ENCODE data around the gene ANKMY1. TPM values are rescaled to one million over a fixed set of nuclear protein-coding genes. Genes with fewer than 3 reads are reported as not detected.

Gene ANKMY1
- total and polyA plus RNA-seq, 2 of the 13 experiments (the other 11 are each of a cell fraction or from before 2014, with no cell fraction given), result 11.7 to 18.8 TPM

DNA sequence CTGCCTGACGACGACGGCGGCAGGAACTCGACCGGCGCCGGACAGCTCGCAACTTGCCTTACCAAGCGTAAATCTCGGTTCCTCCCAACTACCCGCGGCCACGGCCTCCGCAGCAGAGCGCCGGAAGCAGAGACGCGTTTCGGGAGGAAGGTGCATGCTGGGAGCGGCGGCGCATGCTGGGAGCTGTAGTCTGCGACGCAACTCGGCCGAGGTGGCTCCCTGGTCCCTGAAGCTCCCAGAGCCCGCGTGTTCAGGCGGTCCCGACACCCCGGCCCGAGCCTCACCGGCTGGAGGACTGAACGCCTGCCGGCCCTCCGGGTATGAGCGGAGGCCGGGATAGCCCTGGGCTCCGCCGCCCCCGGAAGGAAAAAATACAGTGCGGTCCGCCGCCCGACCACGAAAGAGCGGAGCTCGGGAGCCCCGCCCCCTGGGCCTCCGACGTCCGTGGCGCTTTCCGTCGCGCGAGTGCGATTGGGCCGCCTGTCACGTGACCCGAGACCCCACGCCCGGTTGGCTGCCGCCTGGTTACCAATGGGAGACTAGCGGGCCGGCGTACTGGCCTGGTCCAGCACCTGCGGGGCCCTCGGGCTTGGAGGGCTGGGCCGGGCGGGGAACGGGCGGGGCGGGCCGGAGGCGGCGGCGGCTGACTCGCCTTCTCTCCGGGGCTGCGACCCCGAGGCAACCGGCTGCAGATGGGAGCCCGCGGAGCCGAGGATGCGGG is 28.6 kb upstream of the ANKMY1 start, which contains the start of gene CAPN10 (continued):
- no peak; the same call in 1 of the 2 replicates for TF ChIP-seq ZNF33B (CRISPR knock-in tag; IDR thresholded peaks at IDR 0.05)
- no peak; the same call in none of the 2 replicates for TF ChIP-seq ZNF724P (CRISPR knock-in tag; IDR thresholded peaks at IDR 0.05; ENCODE audit: borderline replicate concordance)
- TF ChIP-seq, protein P1, sequence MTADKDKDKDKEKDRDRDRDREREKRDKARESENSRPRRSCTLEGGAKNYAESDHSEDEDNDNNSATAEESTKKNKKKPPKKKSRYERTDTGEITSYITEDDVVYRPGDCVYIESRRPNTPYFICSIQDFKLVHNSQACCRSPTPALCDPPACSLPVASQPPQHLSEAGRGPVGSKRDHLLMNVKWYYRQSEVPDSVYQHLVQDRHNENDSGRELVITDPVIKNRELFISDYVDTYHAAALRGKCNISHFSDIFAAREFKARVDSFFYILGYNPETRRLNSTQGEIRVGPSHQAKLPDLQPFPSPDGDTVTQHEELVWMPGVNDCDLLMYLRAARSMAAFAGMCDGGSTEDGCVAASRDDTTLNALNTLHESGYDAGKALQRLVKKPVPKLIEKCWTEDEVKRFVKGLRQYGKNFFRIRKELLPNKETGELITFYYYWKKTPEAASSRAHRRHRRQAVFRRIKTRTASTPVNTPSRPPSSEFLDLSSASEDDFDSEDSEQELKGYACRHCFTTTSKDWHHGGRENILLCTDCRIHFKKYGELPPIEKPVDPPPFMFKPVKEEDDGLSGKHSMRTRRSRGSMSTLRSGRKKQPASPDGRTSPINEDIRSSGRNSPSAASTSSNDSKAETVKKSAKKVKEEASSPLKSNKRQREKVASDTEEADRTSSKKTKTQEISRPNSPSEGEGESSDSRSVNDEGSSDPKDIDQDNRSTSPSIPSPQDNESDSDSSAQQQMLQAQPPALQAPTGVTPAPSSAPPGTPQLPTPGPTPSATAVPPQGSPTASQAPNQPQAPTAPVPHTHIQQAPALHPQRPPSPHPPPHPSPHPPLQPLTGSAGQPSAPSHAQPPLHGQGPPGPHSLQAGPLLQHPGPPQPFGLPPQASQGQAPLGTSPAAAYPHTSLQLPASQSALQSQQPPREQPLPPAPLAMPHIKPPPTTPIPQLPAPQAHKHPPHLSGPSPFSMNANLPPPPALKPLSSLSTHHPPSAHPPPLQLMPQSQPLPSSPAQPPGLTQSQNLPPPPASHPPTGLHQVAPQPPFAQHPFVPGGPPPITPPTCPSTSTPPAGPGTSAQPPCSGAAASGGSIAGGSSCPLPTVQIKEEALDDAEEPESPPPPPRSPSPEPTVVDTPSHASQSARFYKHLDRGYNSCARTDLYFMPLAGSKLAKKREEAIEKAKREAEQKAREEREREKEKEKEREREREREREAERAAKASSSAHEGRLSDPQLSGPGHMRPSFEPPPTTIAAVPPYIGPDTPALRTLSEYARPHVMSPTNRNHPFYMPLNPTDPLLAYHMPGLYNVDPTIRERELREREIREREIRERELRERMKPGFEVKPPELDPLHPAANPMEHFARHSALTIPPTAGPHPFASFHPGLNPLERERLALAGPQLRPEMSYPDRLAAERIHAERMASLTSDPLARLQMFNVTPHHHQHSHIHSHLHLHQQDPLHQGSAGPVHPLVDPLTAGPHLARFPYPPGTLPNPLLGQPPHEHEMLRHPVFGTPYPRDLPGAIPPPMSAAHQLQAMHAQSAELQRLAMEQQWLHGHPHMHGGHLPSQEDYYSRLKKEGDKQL (CRISPR knock-in tag; IDR thresholded peaks at IDR 0.05; ENCODE audit: low read depth), result no peak
- no peak for TF ChIP-seq MAFG (CRISPR knock-in tag; IDR thresholded peaks at IDR 0.05)
- TF ChIP-seq, protein P2, sequence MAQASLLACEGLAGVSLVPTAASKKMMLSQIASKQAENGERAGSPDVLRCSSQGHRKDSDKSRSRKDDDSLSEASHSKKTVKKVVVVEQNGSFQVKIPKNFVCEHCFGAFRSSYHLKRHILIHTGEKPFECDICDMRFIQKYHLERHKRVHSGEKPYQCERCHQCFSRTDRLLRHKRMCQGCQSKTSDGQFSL (CRISPR knock-in tag; IDR thresholded peaks at IDR 0.05), result no peak
- TF ChIP-seq ZNF747 (CRISPR knock-in tag; IDR thresholded peaks at IDR 0.05; ENCODE audit: borderline replicate concordance), result peak; percentile 19; the same call in 1 of the 2 replicates
- TF ChIP-seq RAD51 (IDR thresholded peaks at IDR 0.05; ENCODE audit: borderline replicate concordance), result peak; percentile 98
- TF ChIP-seq FOXA3 (CRISPR knock-in tag; IDR thresholded peaks at IDR 0.05), result no peak; the same call in 1 of the 2 replicates
- no peak; the same call in 1 of the 2 replicates for TF ChIP-seq GZF1 (CRISPR knock-in tag; IDR thresholded peaks at IDR 0.05)
- TF ChIP-seq AGO1 (IDR thresholded peaks at IDR 0.05; ENCODE audit: low read depth, low read length, poor library complexity, severe bottlenecking), result no peak
- peak; percentile 57; the same call in 1 of the 2 replicates for TF ChIP-seq KDM4B (CRISPR knock-in tag; IDR thresholded peaks at IDR 0.05)
- no peak for TF ChIP-seq NPAS2 (CRISPR knock-in tag; IDR thresholded peaks at IDR 0.05; ENCODE audit: borderline replicate concordance)
- TF ChIP-seq MIER3 (CRISPR knock-in tag; IDR thresholded peaks at IDR 0.05; ENCODE audit: borderline replicate concordance), result peak; percentile 75; the same call in 1 of the 2 replicates
- TF ChIP-seq ZNF782 (CRISPR knock-in tag; IDR thresholded peaks at IDR 0.05; ENCODE audit: borderline replicate concordance), result peak; percentile 59; the same call in 1 of the 2 replicates
- TF ChIP-seq SP5 (CRISPR knock-in tag; IDR thresholded peaks at IDR 0.05; ENCODE audit: borderline replicate concordance, low read depth), result peak; percentile 4; the same call in 1 of the 2 replicates
- no peak for TF ChIP-seq NCOR1 (IDR thresholded peaks at IDR 0.05; ENCODE audit: borderline replicate concordance, low read length)
- no peak; the same call in 1 of the 2 replicates for TF ChIP-seq CEBPG (CRISPR knock-in tag; IDR thresholded peaks at IDR 0.05)
- TF ChIP-seq CHD2 (IDR thresholded peaks at IDR 0.05; ENCODE audit: low read depth, low read length), result peak; percentile 60
- no peak for TF ChIP-seq PCBP2 (optimal IDR thresholded peaks at IDR 0.05; ENCODE audit: low read depth, low read length, poor library complexity, severe bottlenecking)
- peak; percentile 75 for TF ChIP-seq RBM39 (IDR thresholded peaks at IDR 0.05; ENCODE audit: low read depth, low read length, poor library complexity, severe bottlenecking)
- TF ChIP-seq ZNF224 (CRISPR knock-in tag; IDR thresholded peaks at IDR 0.05), result no peak
- no peak for TF ChIP-seq CENPX (CRISPR knock-in tag; IDR thresholded peaks at IDR 0.05)

Measured in HepG2 (cell line).